Thyroid gland (tissue), 4 donors: ENCODE results near the gene PPP4R4. TPM values are rescaled to one million over a fixed set of nuclear protein-coding genes. Genes with fewer than 3 reads are reported as not detected.

Experiments used
- DNase-seq, 2 donors: peaks; one replicate each; pipeline ENCODE4 v3.0.0-alpha.2; 2019
- H3K27ac ChIP-seq, 3 donors: fragments of 200-600 bp; sonication (generic); 1 replicate in 2 of 3; 2 replicates in 1 of 3; pipeline ENCODE4 v1.5.1; 2016 to 2019; ENCODE audit warnings: mild to moderate bottlenecking in 1 of 3, moderate library complexity in 1 of 3
- H3K27me3 ChIP-seq: fragments of 200-600 bp; sonication (generic); one replicate; pipeline ENCODE4 v1.5.1; 2019
- H3K36me3 ChIP-seq, 2 donors: fragments of 200-600 bp; sonication (generic); one replicate each; pipeline ENCODE4 v1.5.1; 2016 to 2019
- H3K4me1 ChIP-seq, 2 donors: fragments of 200-600 bp; sonication (generic); one replicate each; pipeline ENCODE4 v1.5.1; 2017 to 2019
- H3K4me3 ChIP-seq, 3 donors: fragments of 200-600 bp; sonication (generic); replicated peaks in 1 of 3; 1 replicate in 2 of 3; 2 replicates in 1 of 3; pipeline ENCODE4 v1.5.1; 2016; ENCODE audit warnings: mild to moderate bottlenecking in 1 of 3
- H3K9me3 ChIP-seq: fragments of 200-600 bp; sonication (generic); one replicate; pipeline ENCODE4 v1.5.1; 2017
- CTCF ChIP-seq, 6 experiments: fragments of 200-600 bp in 3 of 6; fragments of 450-650 bp in 3 of 6; sonication (generic) in 3 of 6; IDR thresholded peaks; one replicate each; pipeline ENCODE4 v1.5.1; 2016 to 2019; ENCODE audit warnings: antibody characterized with exemption in 6 of 6, mild to moderate bottlenecking in 2 of 6, inconsistent platforms in 1 of 6, moderate library complexity in 1 of 6
- POLR2A ChIP-seq, 2 donors: fragments of 450-650 bp; IDR thresholded peaks; one replicate each; pipeline ENCODE4 v1.6.1; 2017; ENCODE audit warnings: antibody characterized with exemption in 2 of 2, mild to moderate bottlenecking in 2 of 2, moderate library complexity in 1 of 2
- WGBS, 2 donors: methylation state at CpG; one replicate each; pipeline ENCODE4 v1.1.5; 2017; 5-methylcytosine and 5-hydroxymethylcytosine counted together
- intact Hi-C: fragments of 100-400 bp; cut with DNase I; formaldehyde crosslinking; loops from one replicate; pipeline ENCODE4 v1.15.1; 2023
- total RNA-seq, 4 donors: library from RNA; depleted of rRNA; stranded (reverse); fragments of >200 nt; gene quantifications; one replicate each; pipeline ENCODE4 v1.2.3, GENCODE V29; 2016

The PPP4R4 gene
- total RNA-seq, 4 donors from 2014 or later: 0.45 to 16.2 (median 0.92) TPM

DNA sequence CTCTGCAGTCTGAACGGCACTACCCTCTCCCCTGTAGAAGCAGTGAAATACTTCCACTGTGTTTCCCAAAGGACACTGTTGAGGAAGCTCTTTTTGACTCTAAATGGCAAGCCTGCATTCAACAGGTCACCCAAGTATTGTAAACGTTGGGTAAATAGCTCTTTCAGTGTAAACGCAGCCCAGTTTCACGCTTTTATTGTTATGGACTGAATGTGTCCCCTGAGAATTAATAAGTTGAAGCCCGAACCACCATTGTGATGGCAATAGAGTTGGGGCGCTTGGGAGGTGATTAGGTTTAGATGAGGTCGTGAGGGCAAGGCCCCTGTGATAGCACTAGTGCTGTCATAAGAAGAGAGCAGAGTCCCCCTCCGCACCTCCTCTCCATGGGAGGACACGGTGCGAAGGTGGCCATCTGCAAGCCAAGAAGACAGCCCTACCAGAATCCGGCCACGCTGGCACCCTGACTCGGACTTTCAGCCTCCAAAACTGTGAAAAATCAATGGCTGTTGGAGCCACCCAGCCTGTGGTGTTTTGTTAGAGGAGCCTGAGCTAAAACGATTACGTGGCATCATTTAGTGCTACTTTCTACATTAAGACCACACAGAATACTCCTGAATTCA lies 117.9 kb downstream of the PPP4R4 start:
- intact Hi-C loops: no loop called here
- H3K4me3 ChIP-seq: no peak overlapping the region

GRCh38 chr14:94292526-94292871 lies 118.4 kb downstream of the PPP4R4 start:
- intact Hi-C loops: no loop called here
- no peak overlapping the region for H3K27ac ChIP-seq
- no peaks in the 10 kb centered on the region for H3K27me3 ChIP-seq
- no peak for DNase-seq
- no peaks in the 10 kb centered on the region for H3K4me1 ChIP-seq
- no peaks in the 10 kb centered on the region for H3K9me3 ChIP-seq
- no peaks in the 10 kb centered on the region for H3K36me3 ChIP-seq
- WGBS, 2 donors: 95 to 96% methylated on average over 3 of the region's 3 CpGs
- TF ChIP-seq POLR2A (IDR thresholded peaks at IDR 0.05): no peak
- TF ChIP-seq CTCF (IDR thresholded peaks at IDR 0.05): no peak
- H3K4me3 ChIP-seq: no peak overlapping the region

More for the DNA sequence above, 117.9 kb downstream of the PPP4R4 start:
- no peaks in the 10 kb centered on the region for H3K9me3 ChIP-seq
- no peaks in the 10 kb centered on the region for H3K36me3 ChIP-seq
- no peak overlapping the region for H3K27ac ChIP-seq
- no peak for DNase-seq
- no peaks in the 10 kb centered on the region for H3K27me3 ChIP-seq
- H3K4me1 ChIP-seq: no peaks in the 10 kb centered on the region
- WGBS, 2 donors: 84 to 85% methylated on average over 14 to 15 of the region's 15 CpGs
- no peak for TF ChIP-seq CTCF (IDR thresholded peaks at IDR 0.05)
- no peak for TF ChIP-seq POLR2A (IDR thresholded peaks at IDR 0.05)

DNA sequence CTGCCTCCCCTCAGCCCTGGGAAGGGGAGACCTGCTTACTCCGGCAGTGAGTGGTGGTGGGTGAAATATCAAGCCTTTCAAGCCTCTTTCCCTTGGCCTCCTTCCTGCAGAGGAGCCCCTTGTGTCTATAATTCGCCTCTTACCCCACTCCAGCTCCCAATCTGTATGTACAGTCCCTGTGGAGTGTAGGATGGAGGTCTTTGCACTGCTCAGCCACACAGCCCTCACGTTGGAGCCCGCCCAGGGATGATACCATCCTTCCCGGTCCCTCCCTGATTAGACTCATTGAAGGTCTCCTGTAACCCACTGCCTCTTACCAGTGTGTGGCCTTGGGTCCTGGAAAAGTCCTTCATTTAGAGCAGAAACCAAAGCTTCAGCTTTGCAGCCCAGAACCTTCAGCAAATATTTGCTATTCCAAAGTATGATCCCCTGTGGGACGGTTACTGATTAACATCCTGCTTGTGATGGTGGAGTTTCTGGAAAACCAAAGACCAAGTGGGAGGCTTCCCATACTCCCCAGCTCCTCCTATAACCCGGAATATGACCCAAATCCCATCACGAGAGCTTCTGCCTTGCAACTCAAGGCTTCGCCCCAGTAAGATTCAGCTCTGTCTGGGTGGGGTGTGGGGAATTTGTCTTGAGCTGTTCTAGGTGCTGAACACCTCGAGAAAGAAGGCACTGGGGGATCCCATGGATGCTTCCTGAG lies 118.9 kb downstream of the PPP4R4 start, which contains the start of gene SERPINA10:
TSS of gene SERPINA10 (minus strand) at position 397 of the 706 bp plus-strand sequence. CDS start 2,675 bp downstream, outside the sequence.
- Histone ChIP-seq H3K9me3 (no peaks in the 10 kb centered on the region), H3K36me3 (no peaks in the 10 kb centered on the region), H3K4me3 (no peak within 1 kb of the TSS), H3K27ac (no peak within 1 kb of the TSS), H3K27me3 (no peaks in the 10 kb centered on the region), H3K4me1 (no peaks in the 10 kb centered on the region)
- TF ChIP-seq CTCF (IDR thresholded peaks at IDR 0.05) (no peak), POLR2A (IDR thresholded peaks at IDR 0.05) (no peak)
- intact Hi-C loops: no loop called here
- DNase-seq: no peak
- WGBS, 2 donors: 67 to 75% methylated on average over 9 to 10 of the region's 10 CpGs

GRCh38 chr14:94293578-94293924 lies 119.4 kb downstream of the PPP4R4 start:
- Histone ChIP-seq H3K27me3 (no peaks in the 10 kb centered on the region), H3K4me3 (no peak overlapping the region), H3K4me1 (no peaks in the 10 kb centered on the region), H3K36me3 (no peaks in the 10 kb centered on the region), H3K9me3 (no peaks in the 10 kb centered on the region), H3K27ac (no peak overlapping the region)
- no peak for TF ChIP-seq POLR2A (IDR thresholded peaks at IDR 0.05)
- TF ChIP-seq CTCF (IDR thresholded peaks at IDR 0.05): no peak
- intact Hi-C loops: no loop called here
- 59 to 91% methylated on average over 3 of the region's 3 CpGs for WGBS, 2 donors
- DNase-seq: no peak
